ENCODE data around the gene SIRPA. TPM values are rescaled to one million over a fixed set of nuclear protein-coding genes. Genes with fewer than 3 reads are reported as not detected.

SIRPA gene
- total RNA-seq, 3 donors from 2014 or later (not counting 1 experiment from before 2014, with no cell fraction given) = 1.3 to 7.5 (median 2.3) TPM

DNA sequence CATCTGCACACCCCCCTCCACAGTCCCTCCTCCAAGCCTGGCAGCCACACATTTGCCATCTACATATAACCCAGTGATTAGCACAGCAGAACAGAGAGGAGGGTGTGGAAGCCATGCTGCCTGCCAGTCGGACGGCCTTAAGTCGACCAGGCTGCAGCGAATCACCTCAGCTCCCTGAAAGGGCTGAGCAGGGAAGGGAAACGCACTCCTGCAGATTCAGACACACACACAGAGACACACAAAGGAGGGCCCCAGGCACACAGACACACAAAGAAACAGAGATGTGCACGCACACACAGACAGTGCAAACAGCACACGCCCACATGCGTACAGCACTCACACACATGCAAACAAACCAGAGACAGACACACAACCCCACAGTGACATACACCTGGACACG, 11.2 kb upstream of the SIRPA start:
- no peaks in the 10 kb centered on the region for H3K36me3 Mint-ChIP-seq
- no peak for ATAC-seq
- H3K4me3 ChIP-seq (ENCODE audit: low read length) = no peak overlapping the region
- H3K4me3 Mint-ChIP-seq = no peak overlapping the region
- no peaks in the 10 kb centered on the region for H3K27me3 ChIP-seq (ENCODE audit: control insufficient read depth, insufficient read depth, low read length)
- H3K27ac ChIP-seq (ENCODE audit: low read length) = no peak overlapping the region
- H3K4me1 ChIP-seq (ENCODE audit: control insufficient read depth, insufficient read depth, low read length) = peaks cover 6% of the 10 kb centered on the region
- no peaks in the 10 kb centered on the region for H3K36me3 ChIP-seq (ENCODE audit: control insufficient read depth, insufficient read depth, low read length)
- 61% methylated on average over 9 of the region's 9 CpGs for WGBS (ENCODE audit: insufficient coverage)
- TF ChIP-seq, protein P1, sequence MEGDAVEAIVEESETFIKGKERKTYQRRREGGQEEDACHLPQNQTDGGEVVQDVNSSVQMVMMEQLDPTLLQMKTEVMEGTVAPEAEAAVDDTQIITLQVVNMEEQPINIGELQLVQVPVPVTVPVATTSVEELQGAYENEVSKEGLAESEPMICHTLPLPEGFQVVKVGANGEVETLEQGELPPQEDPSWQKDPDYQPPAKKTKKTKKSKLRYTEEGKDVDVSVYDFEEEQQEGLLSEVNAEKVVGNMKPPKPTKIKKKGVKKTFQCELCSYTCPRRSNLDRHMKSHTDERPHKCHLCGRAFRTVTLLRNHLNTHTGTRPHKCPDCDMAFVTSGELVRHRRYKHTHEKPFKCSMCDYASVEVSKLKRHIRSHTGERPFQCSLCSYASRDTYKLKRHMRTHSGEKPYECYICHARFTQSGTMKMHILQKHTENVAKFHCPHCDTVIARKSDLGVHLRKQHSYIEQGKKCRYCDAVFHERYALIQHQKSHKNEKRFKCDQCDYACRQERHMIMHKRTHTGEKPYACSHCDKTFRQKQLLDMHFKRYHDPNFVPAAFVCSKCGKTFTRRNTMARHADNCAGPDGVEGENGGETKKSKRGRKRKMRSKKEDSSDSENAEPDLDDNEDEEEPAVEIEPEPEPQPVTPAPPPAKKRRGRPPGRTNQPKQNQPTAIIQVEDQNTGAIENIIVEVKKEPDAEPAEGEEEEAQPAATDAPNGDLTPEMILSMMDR (IDR thresholded peaks at IDR 0.05) = no peak
- no peaks in the 10 kb centered on the region for H3K4me1 Mint-ChIP-seq
- no peaks in the 10 kb centered on the region for H3K9me3 ChIP-seq (ENCODE audit: control insufficient read depth, insufficient read depth, low read length)
- no peaks in the 10 kb centered on the region for H3K9me3 Mint-ChIP-seq
- no peak overlapping the region for H3K27ac Mint-ChIP-seq
- no peak for DNase-seq
- H3K27me3 Mint-ChIP-seq (ENCODE audit: low read depth in 2 of 2) = peaks cover 14 to 26% of the 10 kb centered on the region in 2 donors
- intact Hi-C loops (cut with micrococcal nuclease) = no loop called here

DNA sequence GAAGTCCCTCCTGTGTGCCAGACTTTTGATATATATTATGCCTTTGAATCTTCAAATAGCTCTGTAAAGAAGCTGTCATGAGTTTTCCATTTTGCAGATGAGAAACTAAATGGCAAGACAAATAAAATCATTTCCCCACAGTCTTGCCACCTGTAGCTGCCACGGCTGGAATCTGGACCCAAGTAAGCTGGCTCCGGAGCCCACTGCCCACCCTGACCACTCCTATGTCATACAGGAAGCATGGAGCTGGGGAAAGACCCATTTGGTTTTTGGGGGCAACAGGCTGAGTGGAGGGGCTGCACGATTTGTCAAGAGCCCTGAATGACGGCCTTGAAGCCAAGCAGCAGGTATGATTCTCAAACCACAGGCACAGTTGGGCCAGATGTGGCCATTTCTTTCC, 10.0 kb upstream of the SIRPA start:
- H3K4me1 ChIP-seq (ENCODE audit: control insufficient read depth, insufficient read depth, low read length) = peaks cover 6% of the 10 kb centered on the region
- intact Hi-C loops (cut with micrococcal nuclease) = no loop called here
- Mint-ChIP-seq H3K36me3 (no peaks in the 10 kb centered on the region), H3K27me3 (ENCODE audit: low read depth in 2 of 2) (peaks cover 14 to 22% of the 10 kb centered on the region in 2 donors), H3K4me3 (no peak overlapping the region), H3K4me1 (no peaks in the 10 kb centered on the region), H3K27ac (no peak overlapping the region), H3K9me3 (no peaks in the 10 kb centered on the region)
- TF ChIP-seq, protein P1 (IDR thresholded peaks at IDR 0.05) = no peak
- H3K27ac ChIP-seq (ENCODE audit: low read length) = no peak overlapping the region
- no peaks in the 10 kb centered on the region for H3K27me3 ChIP-seq (ENCODE audit: control insufficient read depth, insufficient read depth, low read length)
- no peak overlapping the region for H3K4me3 ChIP-seq (ENCODE audit: low read length)
- DNase-seq (no peak), ATAC-seq (no peak)
- H3K9me3 ChIP-seq (ENCODE audit: control insufficient read depth, insufficient read depth, low read length) = no peaks in the 10 kb centered on the region
- no peaks in the 10 kb centered on the region for H3K36me3 ChIP-seq (ENCODE audit: control insufficient read depth, insufficient read depth, low read length)
- 72% methylated on average over 4 of the region's 4 CpGs for WGBS (ENCODE audit: insufficient coverage)

DNA sequence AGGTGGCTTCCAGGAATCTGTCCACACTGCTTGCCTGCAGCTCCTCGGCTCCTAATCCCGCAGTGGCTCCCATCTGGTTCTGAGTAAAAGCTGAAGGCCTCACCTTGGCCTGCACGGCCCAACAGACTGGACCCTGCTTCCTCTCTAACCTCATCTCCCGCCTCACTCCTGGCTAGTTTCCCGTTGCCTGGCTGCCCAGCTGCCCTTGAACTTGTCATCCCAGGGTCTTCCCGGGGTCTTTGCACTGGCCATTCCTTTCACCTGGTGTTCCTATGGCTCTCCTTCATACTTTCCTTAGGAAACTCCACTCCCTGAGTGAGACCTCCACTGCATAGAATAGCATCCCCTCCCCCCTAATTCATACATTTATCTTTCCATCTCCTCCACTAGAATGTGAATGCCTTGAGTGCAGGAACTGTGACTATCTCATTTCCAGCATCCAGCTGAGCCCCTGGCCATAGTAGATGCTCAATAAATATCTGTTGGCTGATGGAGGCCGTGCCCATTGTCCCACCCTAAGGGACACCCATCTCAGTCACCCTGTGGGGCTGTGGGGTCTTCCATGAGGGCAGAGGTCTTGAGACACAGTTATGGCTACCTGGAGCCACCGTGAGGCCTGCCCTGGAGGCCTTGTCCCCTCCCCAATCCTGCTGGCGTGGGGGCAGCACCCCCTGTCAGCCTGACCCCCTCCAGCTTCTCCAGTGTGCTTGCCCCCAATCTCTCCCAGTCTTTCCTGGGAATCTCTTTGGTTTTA, 9.1 kb upstream of the SIRPA start:
- TF ChIP-seq, protein P1 (IDR thresholded peaks at IDR 0.05) = no peak
- ATAC-seq (no peak), DNase-seq (no peak)
- Mint-ChIP-seq H3K27ac (no peak overlapping the region), H3K36me3 (no peaks in the 10 kb centered on the region), H3K9me3 (no peaks in the 10 kb centered on the region), H3K4me1 (no peaks in the 10 kb centered on the region), H3K27me3 (ENCODE audit: low read depth in 2 of 2) (peaks cover 20% of the 10 kb centered on the region in 2 donors), H3K4me3 (no peak overlapping the region)
- Histone ChIP-seq H3K4me1 (ENCODE audit: control insufficient read depth, insufficient read depth, low read length) (peaks cover 6% of the 10 kb centered on the region), H3K9me3 (ENCODE audit: control insufficient read depth, insufficient read depth, low read length) (no peaks in the 10 kb centered on the region), H3K27me3 (ENCODE audit: control insufficient read depth, insufficient read depth, low read length) (no peaks in the 10 kb centered on the region), H3K27ac (ENCODE audit: low read length) (no peak overlapping the region), H3K4me3 (ENCODE audit: low read length) (no peak overlapping the region), H3K36me3 (ENCODE audit: control insufficient read depth, insufficient read depth, low read length) (no peaks in the 10 kb centered on the region)
- intact Hi-C loops (cut with micrococcal nuclease) = no loop called here
- 78% methylated on average over 9 of the region's 9 CpGs for WGBS (ENCODE audit: insufficient coverage)

DNA sequence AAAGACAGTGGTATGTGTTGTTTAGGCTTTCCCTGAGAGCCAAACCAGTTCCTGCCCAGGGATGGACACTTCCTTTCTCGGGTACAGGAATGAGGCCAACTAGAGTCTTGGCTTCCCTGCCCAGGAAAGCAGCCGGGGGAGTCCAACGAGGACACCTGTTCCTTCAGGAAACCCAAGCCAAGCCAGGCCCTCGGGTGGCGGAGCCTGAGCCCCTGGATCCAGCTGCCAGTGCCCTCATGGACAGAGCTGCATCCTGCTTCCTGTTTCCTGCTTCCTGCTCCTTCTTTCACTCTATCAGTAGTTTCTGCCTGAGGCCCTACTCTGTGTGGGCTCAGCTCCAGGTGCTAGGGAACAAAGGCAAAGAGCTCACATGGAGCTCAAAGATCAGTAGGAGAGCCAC, 7.9 kb upstream of the SIRPA start:
- no peak for DNase-seq
- Mint-ChIP-seq H3K9me3 (no peaks in the 10 kb centered on the region), H3K4me3 (no peak overlapping the region), H3K27ac (no peak overlapping the region), H3K27me3 (ENCODE audit: low read depth in 2 of 2) (peaks cover 29 to 31% of the 10 kb centered on the region in 2 donors), H3K36me3 (no peaks in the 10 kb centered on the region), H3K4me1 (no peaks in the 10 kb centered on the region)
- H3K4me3 ChIP-seq (ENCODE audit: low read length) = no peak overlapping the region
- WGBS (ENCODE audit: insufficient coverage) = 43% methylated on average over 5 of the region's 5 CpGs
- peaks cover 6% of the 10 kb centered on the region for H3K4me1 ChIP-seq (ENCODE audit: control insufficient read depth, insufficient read depth, low read length)
- H3K27me3 ChIP-seq (ENCODE audit: control insufficient read depth, insufficient read depth, low read length) = no peaks in the 10 kb centered on the region
- H3K27ac ChIP-seq (ENCODE audit: low read length) = no peak overlapping the region
- no peaks in the 10 kb centered on the region for H3K9me3 ChIP-seq (ENCODE audit: control insufficient read depth, insufficient read depth, low read length)
- TF ChIP-seq, protein P1 (IDR thresholded peaks at IDR 0.05) = no peak
- no peaks in the 10 kb centered on the region for H3K36me3 ChIP-seq (ENCODE audit: control insufficient read depth, insufficient read depth, low read length)
- no peak for ATAC-seq
- intact Hi-C loops (cut with micrococcal nuclease) = no loop called here

Data from natural killer cell (primary cell).